SK-N-SH (cell line): ENCODE data around the gene SERPINB12. TPM values are rescaled to one million over a fixed set of nuclear protein-coding genes. Genes with fewer than 3 reads are reported as not detected.

Experiments
- CTCF ChIA-PET: fragments of 300-600, 350-600 bp; formaldehyde crosslinking; extraction: SDS; loops from one replicate; lab custom pipeline; 2021; lab: Yijun Ruan, JAX
- POLR2A ChIA-PET: fragments of 350-600 bp; sonication (Branson Sonifier 250); formaldehyde crosslinking; extraction: SDS; loops from one replicate; lab custom pipeline; 2020; ENCODE audit warnings: antibody characterized with exemption, inconsistent platforms; lab: Yijun Ruan, JAX
- DNase-seq: peaks from one replicate; pipeline ENCODE4 v3.0.0; 2012
- H2AFZ ChIP-seq: fragments of 200-600 bp; sonication (generic); 2 replicates; pipeline ENCODE4 v1.8.1; 2016; ENCODE audit warnings: antibody characterized with exemption, mild to moderate bottlenecking, low read depth
- H3F3A ChIP-seq: fragments of 200-600 bp; sonication (generic); replicated peaks from 2 replicates; pipeline ENCODE3; 2016; ENCODE audit warnings: antibody characterized with exemption, mild to moderate bottlenecking; ENCODE audit not compliant: insufficient read depth
- H3K27ac ChIP-seq, 2 experiments: fragments of 200-500 bp in 1 of 2; fragments of 200-600 bp in 1 of 2; sonication (Bioruptor generic) in 1 of 2; sonication (generic), shearing (Covaris generic) in 1 of 2; 2 replicates each; pipeline versions ENCODE4 v1.5.1 to v1.6.1; 2014 to 2016; ENCODE audit warnings: low read depth in 2 of 2, inconsistent platforms in 1 of 2, low read length in 1 of 2, mild to moderate bottlenecking in 1 of 2, mixed read lengths in 1 of 2
- H3K27me3 ChIP-seq: fragments of 200-600 bp; sonication (generic), shearing (Covaris generic); 2 replicates; pipeline ENCODE4 v1.6.1; 2016; ENCODE audit warnings: mixed run types; ENCODE audit not compliant: insufficient read depth
- H3K36me3 ChIP-seq, 2 experiments: fragments of 200-500 bp in 1 of 2; fragments of 200-600 bp in 1 of 2; sonication (Bioruptor generic) in 1 of 2; sonication (generic) in 1 of 2; replicated peaks in 1 of 2; 2 replicates each; pipeline versions ENCODE3 to v1.5.1; 2014 to 2016; ENCODE audit warnings: low read length in 1 of 2, mild to moderate bottlenecking in 1 of 2; ENCODE audit not compliant: insufficient read depth in 2 of 2, control insufficient read depth in 1 of 2
- H3K4me1 ChIP-seq, 2 experiments: fragments of 200-500 bp in 1 of 2; fragments of 200-600 bp in 1 of 2; sonication (Bioruptor generic) in 1 of 2; sonication (generic), shearing (Covaris generic) in 1 of 2; 2 replicates each; pipeline versions ENCODE4 v1.5.1 to v1.6.1; 2014 to 2016; ENCODE audit warnings: low read depth in 1 of 2, low read length in 1 of 2, mixed run types in 1 of 2; ENCODE audit not compliant: insufficient read depth in 2 of 2, control insufficient read depth in 1 of 2
- H3K4me2 ChIP-seq: fragments of 200-600 bp; sonication (generic), shearing (Covaris generic); 2 replicates; pipeline ENCODE4 v1.6.1; 2017; ENCODE audit warnings: mixed run types
- H3K4me3 ChIP-seq, 2 experiments: fragments of 200-500 bp in 1 of 2; fragments of 200-600 bp in 1 of 2; sonication (Bioruptor generic) in 1 of 2; sonication (generic), shearing (Covaris generic) in 1 of 2; 2 replicates each; pipeline versions ENCODE4 v1.5.1 to v1.8.1; 2014 to 2016; ENCODE audit warnings: low read depth in 2 of 2, inconsistent platforms in 1 of 2, low read length in 1 of 2, mild to moderate bottlenecking in 1 of 2, mixed read lengths in 1 of 2, moderate library complexity in 1 of 2
- H3K79me2 ChIP-seq: fragments of 200-600 bp; sonication (generic); 2 replicates; pipeline ENCODE4 v1.8.1; 2017; ENCODE audit warnings: mild to moderate bottlenecking; ENCODE audit not compliant: insufficient read depth
- H3K9ac ChIP-seq: fragments of 200-600 bp; sonication (generic); 2 replicates; pipeline ENCODE4 v1.6.1; 2017; ENCODE audit warnings: mixed run types
- H3K9me2 ChIP-seq: fragments of 200-600 bp; sonication (generic); 2 replicates; pipeline ENCODE4 v1.6.1; 2017; ENCODE audit warnings: mixed run types
- H3K9me3 ChIP-seq: fragments of 200-600 bp; sonication (generic); 2 replicates; pipeline ENCODE4 v1.6.1; 2017; ENCODE audit warnings: mixed run types, mild to moderate bottlenecking, moderate library complexity
- H4K20me1 ChIP-seq: fragments of 200-600 bp; sonication (generic); 2 replicates; pipeline ENCODE4 v1.6.1; 2017; ENCODE audit warnings: mild to moderate bottlenecking, mixed run types; ENCODE audit not compliant: insufficient read depth
- CHD2 ChIP-seq: fragments of 150-350 bp; IDR thresholded peaks from 2 replicates; pipeline ENCODE4 v1.6.1; 2018; ENCODE audit warnings: low read length; ENCODE audit not compliant: partially characterized antibody
- FOXM1 ChIP-seq: IDR thresholded peaks from 2 replicates; pipeline ENCODE4 v1.4.0; 2012; ENCODE audit warnings: low read depth, mild to moderate bottlenecking
- GATA2 ChIP-seq: sonication (generic); formaldehyde crosslinking; IDR thresholded peaks from 2 replicates; pipeline ENCODE4 v1.5.0; 2020; ENCODE audit warnings: mild to moderate bottlenecking, missing genetic modification reagents
- JUND ChIP-seq: IDR thresholded peaks from 2 replicates; pipeline ENCODE4 v1.4.0; 2012
- NRF1 ChIP-seq: IDR thresholded peaks from 2 replicates; pipeline ENCODE4 v1.6.1; 2012; ENCODE audit warnings: low read depth, mild to moderate bottlenecking, low read length
- RCOR1 ChIP-seq: fragments of 150-350 bp; IDR thresholded peaks from 2 replicates; pipeline ENCODE4 v1.6.1; 2017; ENCODE audit warnings: antibody characterized with exemption, low read length
- SIN3A ChIP-seq: IDR thresholded peaks from 2 replicates; pipeline ENCODE4 v1.6.1; 2012; ENCODE audit warnings: low read depth, mild to moderate bottlenecking, low read length, moderate library complexity, borderline replicate concordance
- SMC3 ChIP-seq: IDR thresholded peaks from 2 replicates; pipeline ENCODE4 v1.6.1; 2012; ENCODE audit warnings: low read depth, low read length, improper control_type of control experiment
- WGBS: methylation state at CpG from one replicate; pipeline ENCODE4 v1.1.6; 2017; ENCODE audit warnings: low lambda C conversion rate; 5-methylcytosine and 5-hydroxymethylcytosine counted together
- polyA plus RNA-seq, 3 experiments: library from polyadenylated mRNA; depleted of rRNA; stranded (reverse); fragments of >200 nt; gene quantifications; 2 replicates each; pipeline ENCODE4 v1.2.3, GENCODE V29; 2012
- TF ChIP-seq, protein P1 (sequence below): IDR thresholded peaks from 2 replicates; pipeline ENCODE4 v1.4.0; 2012; ENCODE audit warnings: low read depth, borderline replicate concordance
- TF ChIP-seq, protein P2 (sequence below): fragments of 200-600 bp; sonication (generic); IDR thresholded peaks from 2 replicates; pipeline ENCODE4 v1.6.1; 2017; ENCODE audit warnings: antibody characterized with exemption, mild to moderate bottlenecking, moderate library complexity
- TF ChIP-seq, protein P3 (sequence below): IDR thresholded peaks from 2 replicates; pipeline ENCODE4 v1.6.1; 2012; ENCODE audit warnings: mild to moderate bottlenecking, low read depth, low read length, moderate library complexity

Gene SERPINB12
- polyA plus RNA-seq, 1 of the 3 experiments (the other 2 are of a cell fraction) = not detected

DNA sequence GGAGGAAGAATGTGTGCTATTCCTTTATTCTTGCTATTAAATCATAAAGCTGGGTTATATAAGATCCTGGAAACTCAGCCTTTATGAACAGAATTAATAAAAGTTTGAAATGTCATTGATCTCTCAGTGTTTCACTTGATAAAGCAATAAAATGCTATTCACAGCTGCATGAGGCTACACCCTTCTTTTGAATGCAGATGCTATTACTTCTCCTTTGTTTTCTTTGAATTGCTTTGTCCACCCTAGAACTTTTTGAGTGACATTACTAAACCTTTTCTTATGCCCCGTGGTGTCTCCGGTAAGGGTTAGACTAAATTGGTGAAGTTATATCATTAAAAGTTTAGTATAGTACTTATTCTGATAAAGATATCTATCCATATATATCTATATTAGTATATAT lies 46.5 kb upstream of the SERPINB12 start:
- DNase-seq = no peak
- H3K4me2 ChIP-seq = no peak overlapping the region
- no peaks in the 10 kb centered on the region for H3K79me2 ChIP-seq
- H4K20me1 ChIP-seq = no peaks in the 10 kb centered on the region
- no peaks in the 10 kb centered on the region; the same call in 1 of the 2 replicates for H3K27me3 ChIP-seq
- 10% methylated on average over 2 of the region's 2 CpGs for WGBS
- POLR2A ChIA-PET = no interaction called here
- H3K9me3 ChIP-seq = no peaks in the 10 kb centered on the region
- no peaks in the 10 kb centered on the region for H3K36me3 ChIP-seq
- no peaks in the 10 kb centered on the region for H3F3A ChIP-seq
- H3K4me1 ChIP-seq = no peaks in the 10 kb centered on the region
- TF ChIP-seq SIN3A = no peak
- TF ChIP-seq CHD2 = no peak
- TF ChIP-seq, protein P1, sequence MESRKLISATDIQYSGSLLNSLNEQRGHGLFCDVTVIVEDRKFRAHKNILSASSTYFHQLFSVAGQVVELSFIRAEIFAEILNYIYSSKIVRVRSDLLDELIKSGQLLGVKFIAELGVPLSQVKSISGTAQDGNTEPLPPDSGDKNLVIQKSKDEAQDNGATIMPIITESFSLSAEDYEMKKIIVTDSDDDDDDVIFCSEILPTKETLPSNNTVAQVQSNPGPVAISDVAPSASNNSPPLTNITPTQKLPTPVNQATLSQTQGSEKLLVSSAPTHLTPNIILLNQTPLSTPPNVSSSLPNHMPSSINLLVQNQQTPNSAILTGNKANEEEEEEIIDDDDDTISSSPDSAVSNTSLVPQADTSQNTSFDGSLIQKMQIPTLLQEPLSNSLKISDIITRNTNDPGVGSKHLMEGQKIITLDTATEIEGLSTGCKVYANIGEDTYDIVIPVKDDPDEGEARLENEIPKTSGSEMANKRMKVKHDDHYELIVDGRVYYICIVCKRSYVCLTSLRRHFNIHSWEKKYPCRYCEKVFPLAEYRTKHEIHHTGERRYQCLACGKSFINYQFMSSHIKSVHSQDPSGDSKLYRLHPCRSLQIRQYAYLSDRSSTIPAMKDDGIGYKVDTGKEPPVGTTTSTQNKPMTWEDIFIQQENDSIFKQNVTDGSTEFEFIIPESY = no peak
- TF ChIP-seq JUND = no peak
- TF ChIP-seq NRF1 = no peak
- TF ChIP-seq, protein P2, sequence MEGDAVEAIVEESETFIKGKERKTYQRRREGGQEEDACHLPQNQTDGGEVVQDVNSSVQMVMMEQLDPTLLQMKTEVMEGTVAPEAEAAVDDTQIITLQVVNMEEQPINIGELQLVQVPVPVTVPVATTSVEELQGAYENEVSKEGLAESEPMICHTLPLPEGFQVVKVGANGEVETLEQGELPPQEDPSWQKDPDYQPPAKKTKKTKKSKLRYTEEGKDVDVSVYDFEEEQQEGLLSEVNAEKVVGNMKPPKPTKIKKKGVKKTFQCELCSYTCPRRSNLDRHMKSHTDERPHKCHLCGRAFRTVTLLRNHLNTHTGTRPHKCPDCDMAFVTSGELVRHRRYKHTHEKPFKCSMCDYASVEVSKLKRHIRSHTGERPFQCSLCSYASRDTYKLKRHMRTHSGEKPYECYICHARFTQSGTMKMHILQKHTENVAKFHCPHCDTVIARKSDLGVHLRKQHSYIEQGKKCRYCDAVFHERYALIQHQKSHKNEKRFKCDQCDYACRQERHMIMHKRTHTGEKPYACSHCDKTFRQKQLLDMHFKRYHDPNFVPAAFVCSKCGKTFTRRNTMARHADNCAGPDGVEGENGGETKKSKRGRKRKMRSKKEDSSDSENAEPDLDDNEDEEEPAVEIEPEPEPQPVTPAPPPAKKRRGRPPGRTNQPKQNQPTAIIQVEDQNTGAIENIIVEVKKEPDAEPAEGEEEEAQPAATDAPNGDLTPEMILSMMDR = no peak
- TF ChIP-seq RCOR1 = no peak
- TF ChIP-seq, protein P3, sequence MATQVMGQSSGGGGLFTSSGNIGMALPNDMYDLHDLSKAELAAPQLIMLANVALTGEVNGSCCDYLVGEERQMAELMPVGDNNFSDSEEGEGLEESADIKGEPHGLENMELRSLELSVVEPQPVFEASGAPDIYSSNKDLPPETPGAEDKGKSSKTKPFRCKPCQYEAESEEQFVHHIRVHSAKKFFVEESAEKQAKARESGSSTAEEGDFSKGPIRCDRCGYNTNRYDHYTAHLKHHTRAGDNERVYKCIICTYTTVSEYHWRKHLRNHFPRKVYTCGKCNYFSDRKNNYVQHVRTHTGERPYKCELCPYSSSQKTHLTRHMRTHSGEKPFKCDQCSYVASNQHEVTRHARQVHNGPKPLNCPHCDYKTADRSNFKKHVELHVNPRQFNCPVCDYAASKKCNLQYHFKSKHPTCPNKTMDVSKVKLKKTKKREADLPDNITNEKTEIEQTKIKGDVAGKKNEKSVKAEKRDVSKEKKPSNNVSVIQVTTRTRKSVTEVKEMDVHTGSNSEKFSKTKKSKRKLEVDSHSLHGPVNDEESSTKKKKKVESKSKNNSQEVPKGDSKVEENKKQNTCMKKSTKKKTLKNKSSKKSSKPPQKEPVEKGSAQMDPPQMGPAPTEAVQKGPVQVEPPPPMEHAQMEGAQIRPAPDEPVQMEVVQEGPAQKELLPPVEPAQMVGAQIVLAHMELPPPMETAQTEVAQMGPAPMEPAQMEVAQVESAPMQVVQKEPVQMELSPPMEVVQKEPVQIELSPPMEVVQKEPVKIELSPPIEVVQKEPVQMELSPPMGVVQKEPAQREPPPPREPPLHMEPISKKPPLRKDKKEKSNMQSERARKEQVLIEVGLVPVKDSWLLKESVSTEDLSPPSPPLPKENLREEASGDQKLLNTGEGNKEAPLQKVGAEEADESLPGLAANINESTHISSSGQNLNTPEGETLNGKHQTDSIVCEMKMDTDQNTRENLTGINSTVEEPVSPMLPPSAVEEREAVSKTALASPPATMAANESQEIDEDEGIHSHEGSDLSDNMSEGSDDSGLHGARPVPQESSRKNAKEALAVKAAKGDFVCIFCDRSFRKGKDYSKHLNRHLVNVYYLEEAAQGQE = no peak
- no peak for TF ChIP-seq SMC3
- no peak for TF ChIP-seq FOXM1
- no peak for TF ChIP-seq GATA2 (CRISPR knock-in tag)
- TF ChIP-seq, all 33 proteins: peak for 0
- no peaks in the 10 kb centered on the region for H3K9me2 ChIP-seq
- CTCF ChIA-PET = interaction anchor here (1.8 to 2.2 kb wide), 2 partner anchors 16 to 22 kb away, joined by 4 read pairs; no protein-coding TSS in a partner anchor
- no peak overlapping the region for H3K27ac ChIP-seq
- no peak overlapping the region for H2AFZ ChIP-seq
- H3K9ac ChIP-seq = no peak overlapping the region
- H3K4me3 ChIP-seq = no peak overlapping the region
